ENCODE measurements around the gene DNAJC15. TPM values are rescaled to one million over a fixed set of nuclear protein-coding genes. Genes with fewer than 3 reads are reported as not detected.

DNAJC15 gene
- total and polyA plus RNA-seq, 2 donors (not counting 1 experiment from before 2014, with no cell fraction given) = 18.5 to 34.6 TPM

DNA sequence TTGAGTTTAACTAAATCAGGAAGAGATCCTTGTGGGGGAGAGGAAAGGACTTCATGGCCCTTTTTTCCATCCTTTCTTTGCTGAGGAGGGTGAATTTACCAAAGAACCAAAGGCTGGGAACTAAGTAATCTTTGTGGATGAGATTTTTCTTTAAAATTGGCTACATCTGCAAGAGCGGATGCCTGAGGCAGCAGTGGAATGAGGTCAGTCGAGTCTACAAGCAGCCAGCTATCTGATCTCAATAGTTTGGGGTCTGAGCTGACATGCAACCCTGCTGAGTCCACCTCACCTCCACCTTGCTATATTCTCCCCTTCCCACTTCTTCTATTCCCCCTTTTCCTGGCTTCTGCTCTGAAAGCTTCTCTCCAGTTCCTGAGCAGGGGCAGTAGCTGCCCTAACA, 3.6 kb upstream of the DNAJC15 start:
- H3K27ac ChIP-seq (ENCODE audit: insufficient read depth, low read length) = no peak overlapping the region
- H3K4me3 ChIP-seq (replicated peaks in 1 of 4; ENCODE audit: control extremely low read depth in 1 of 4, insufficient read depth in 1 of 4, low read depth in 3 of 4, low read length in 4 of 4) = no peak overlapping the region
- H3K36me3 ChIP-seq (ENCODE audit: control insufficient read depth, insufficient read depth, low read length) = no peaks in the 10 kb centered on the region
- no peaks in the 10 kb centered on the region for H3K9me3 ChIP-seq (ENCODE audit: control insufficient read depth, insufficient read depth, low read depth, low read length)
- H3K4me2 ChIP-seq (ENCODE audit: extremely low read depth, insufficient read depth, low read length) = no peak overlapping the region
- H3K4me1 ChIP-seq (ENCODE audit: control insufficient read depth, extremely low read depth, insufficient read depth, low read length) = no peaks in the 10 kb centered on the region
- H3K79me2 ChIP-seq (ENCODE audit: control insufficient read depth, insufficient read depth, low read length) = peaks cover 5% of the 10 kb centered on the region
- H4K20me1 ChIP-seq (ENCODE audit: control insufficient read depth, extremely low read depth, insufficient read depth, low read length) = no peaks in the 10 kb centered on the region
- H3K27me3 ChIP-seq (ENCODE audit: control insufficient read depth, insufficient read depth, low read length) = no peaks in the 10 kb centered on the region
- no peak overlapping the region for H2AFZ ChIP-seq (ENCODE audit: low read length)
- no peak for TF ChIP-seq EZH2 (IDR thresholded peaks at IDR 0.05; ENCODE audit: low read length, missing control alignments)
- TF ChIP-seq, protein P1, sequence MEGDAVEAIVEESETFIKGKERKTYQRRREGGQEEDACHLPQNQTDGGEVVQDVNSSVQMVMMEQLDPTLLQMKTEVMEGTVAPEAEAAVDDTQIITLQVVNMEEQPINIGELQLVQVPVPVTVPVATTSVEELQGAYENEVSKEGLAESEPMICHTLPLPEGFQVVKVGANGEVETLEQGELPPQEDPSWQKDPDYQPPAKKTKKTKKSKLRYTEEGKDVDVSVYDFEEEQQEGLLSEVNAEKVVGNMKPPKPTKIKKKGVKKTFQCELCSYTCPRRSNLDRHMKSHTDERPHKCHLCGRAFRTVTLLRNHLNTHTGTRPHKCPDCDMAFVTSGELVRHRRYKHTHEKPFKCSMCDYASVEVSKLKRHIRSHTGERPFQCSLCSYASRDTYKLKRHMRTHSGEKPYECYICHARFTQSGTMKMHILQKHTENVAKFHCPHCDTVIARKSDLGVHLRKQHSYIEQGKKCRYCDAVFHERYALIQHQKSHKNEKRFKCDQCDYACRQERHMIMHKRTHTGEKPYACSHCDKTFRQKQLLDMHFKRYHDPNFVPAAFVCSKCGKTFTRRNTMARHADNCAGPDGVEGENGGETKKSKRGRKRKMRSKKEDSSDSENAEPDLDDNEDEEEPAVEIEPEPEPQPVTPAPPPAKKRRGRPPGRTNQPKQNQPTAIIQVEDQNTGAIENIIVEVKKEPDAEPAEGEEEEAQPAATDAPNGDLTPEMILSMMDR (conservative IDR thresholded peaks at IDR 0.05 in 1 of 2, IDR thresholded peaks at IDR 0.05 in 1 of 2; ENCODE audit: low read depth in 1 of 2, low read length in 2 of 2) = no peak
- no peak overlapping the region for H3K9ac ChIP-seq (ENCODE audit: insufficient read depth, low read length)
- no peak for DNase-seq (ENCODE audit: low read depth in 2 of 2)

DNA sequence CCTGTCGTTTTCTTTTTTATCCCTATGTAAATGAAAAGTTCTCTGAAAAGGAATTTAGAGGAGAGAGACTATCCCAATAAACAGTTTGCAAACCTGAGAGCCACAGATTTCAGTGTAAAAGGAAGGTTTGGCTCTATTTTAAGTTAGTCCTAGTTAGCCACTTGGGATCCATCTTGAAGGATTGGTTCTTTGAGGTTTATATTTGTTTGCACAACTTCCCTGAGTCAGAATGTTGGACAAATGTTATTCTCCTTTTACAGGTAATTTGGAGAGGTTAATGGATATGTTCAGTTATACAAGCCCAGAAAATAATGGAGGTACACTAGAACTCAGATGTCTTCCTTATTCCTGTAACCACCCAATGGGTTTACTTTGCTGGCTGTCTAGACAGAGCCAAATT, 2.6 kb upstream of the DNAJC15 start:
- Histone ChIP-seq H3K36me3 (ENCODE audit: control insufficient read depth, insufficient read depth, low read length) (no peaks in the 10 kb centered on the region), H3K4me1 (ENCODE audit: control insufficient read depth, extremely low read depth, insufficient read depth, low read length) (no peaks in the 10 kb centered on the region), H3K9ac (ENCODE audit: insufficient read depth, low read length) (no peak overlapping the region), H3K27ac (ENCODE audit: insufficient read depth, low read length) (no peak overlapping the region), H3K4me3 (replicated peaks in 1 of 4; ENCODE audit: control extremely low read depth in 1 of 4, insufficient read depth in 1 of 4, low read depth in 3 of 4, low read length in 4 of 4) (no peak overlapping the region), H2AFZ (ENCODE audit: low read length) (no peak overlapping the region), H3K4me2 (ENCODE audit: extremely low read depth, insufficient read depth, low read length) (no peak overlapping the region), H4K20me1 (ENCODE audit: control insufficient read depth, extremely low read depth, insufficient read depth, low read length) (no peaks in the 10 kb centered on the region), H3K27me3 (ENCODE audit: control insufficient read depth, insufficient read depth, low read length) (no peaks in the 10 kb centered on the region), H3K9me3 (ENCODE audit: control insufficient read depth, insufficient read depth, low read depth, low read length) (no peaks in the 10 kb centered on the region), H3K79me2 (ENCODE audit: control insufficient read depth, insufficient read depth, low read length) (peaks cover 12% of the 10 kb centered on the region)
- DNase-seq (ENCODE audit: low read depth in 2 of 2) = no peak
- TF ChIP-seq EZH2 (IDR thresholded peaks at IDR 0.05; ENCODE audit: low read length, missing control alignments) = no peak
- TF ChIP-seq, protein P1 (conservative IDR thresholded peaks at IDR 0.05 in 1 of 2, IDR thresholded peaks at IDR 0.05 in 1 of 2; ENCODE audit: low read depth in 1 of 2, low read length in 2 of 2) = no peak

DNA sequence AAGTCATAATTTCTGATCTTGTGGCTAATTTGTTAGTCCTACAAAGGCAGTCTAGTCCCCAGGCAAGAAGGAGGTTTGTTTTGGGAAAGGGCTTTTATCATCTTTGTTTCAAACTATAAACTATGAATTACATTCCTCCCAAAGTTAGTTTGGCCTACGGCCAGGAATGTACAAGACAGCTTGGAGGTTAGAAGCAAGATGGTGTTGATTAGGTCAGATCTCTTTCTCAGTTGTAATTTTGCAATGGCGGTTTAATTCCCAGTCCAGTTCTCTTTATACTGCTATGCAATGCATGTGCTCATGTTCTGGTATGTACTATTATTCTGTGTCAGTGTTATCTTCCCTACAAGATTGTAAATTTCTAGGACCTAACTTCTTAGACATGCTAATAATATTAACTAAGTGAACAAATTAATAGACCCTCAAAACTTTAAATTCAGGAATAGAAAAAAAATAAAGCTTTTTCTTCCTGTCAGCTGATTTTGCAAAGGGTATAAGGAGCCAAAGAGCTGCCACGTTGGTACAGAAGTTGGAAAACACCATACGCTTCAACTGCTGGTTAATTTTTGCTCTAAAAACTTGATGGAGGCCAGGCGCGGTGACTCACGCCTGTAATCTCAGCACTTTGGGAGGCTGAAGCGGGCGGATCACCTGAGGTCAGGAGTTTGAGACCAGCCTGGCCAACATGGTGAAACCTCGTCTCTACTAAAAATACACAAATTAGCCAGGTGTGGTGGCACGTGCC, 1.3 kb upstream of the DNAJC15 start:
- Histone ChIP-seq H2AFZ (ENCODE audit: low read length) (no peak overlapping the region), H3K4me2 (ENCODE audit: extremely low read depth, insufficient read depth, low read length) (no peak overlapping the region), H3K27me3 (ENCODE audit: control insufficient read depth, insufficient read depth, low read length) (no peaks in the 10 kb centered on the region), H4K20me1 (ENCODE audit: control insufficient read depth, extremely low read depth, insufficient read depth, low read length) (no peaks in the 10 kb centered on the region), H3K9me3 (ENCODE audit: control insufficient read depth, insufficient read depth, low read depth, low read length) (no peaks in the 10 kb centered on the region), H3K4me3 (replicated peaks in 1 of 4; ENCODE audit: control extremely low read depth in 1 of 4, insufficient read depth in 1 of 4, low read depth in 3 of 4, low read length in 4 of 4) (no peak overlapping the region), H3K27ac (ENCODE audit: insufficient read depth, low read length) (no peak overlapping the region), H3K9ac (ENCODE audit: insufficient read depth, low read length) (no peak overlapping the region), H3K36me3 (ENCODE audit: control insufficient read depth, insufficient read depth, low read length) (no peaks in the 10 kb centered on the region), H3K79me2 (ENCODE audit: control insufficient read depth, insufficient read depth, low read length) (peaks cover 15% of the 10 kb centered on the region), H3K4me1 (ENCODE audit: control insufficient read depth, extremely low read depth, insufficient read depth, low read length) (no peaks in the 10 kb centered on the region)
- no peak for TF ChIP-seq EZH2 (IDR thresholded peaks at IDR 0.05; ENCODE audit: low read length, missing control alignments)
- TF ChIP-seq, protein P1 (conservative IDR thresholded peaks at IDR 0.05 in 1 of 2, IDR thresholded peaks at IDR 0.05 in 1 of 2; ENCODE audit: low read depth in 1 of 2, low read length in 2 of 2) = no peak
- peak in 1 of 2 donors; percentile 17 for DNase-seq (ENCODE audit: low read depth in 2 of 2)

Measured in fibroblast of lung (primary cell).